ENCODE results near the gene LILRA5.

- TF ChIP-seq POLR2A (IDR thresholded peaks at IDR 0.05; ENCODE audit: low read depth, low read length), result no peak
- no peak for TF ChIP-seq POLR2AphosphoS5 (IDR thresholded peaks at IDR 0.05; ENCODE audit: low read depth, low read length)
- TF ChIP-seq TAF1 (IDR thresholded peaks at IDR 0.05; ENCODE audit: borderline replicate concordance, low read depth, low read length), result no peak
Observed at GRCh38 chr19:54329476-54330165, 16.7 kb upstream of the LILRA5 start.
